NT2/D1 (cell line): ENCODE results near the gene LENG1.

Source experiments
- YY1 ChIP-seq: IDR thresholded peaks from 2 replicates; pipeline ENCODE4 v1.6.1; 2011; ENCODE audit not compliant: insufficient read length, insufficient read depth
- ZNF274 ChIP-seq: IDR thresholded peaks from 2 replicates; pipeline ENCODE4 v1.6.1; 2011; ENCODE audit warnings: mild to moderate bottlenecking, low read depth, low read length

DNA sequence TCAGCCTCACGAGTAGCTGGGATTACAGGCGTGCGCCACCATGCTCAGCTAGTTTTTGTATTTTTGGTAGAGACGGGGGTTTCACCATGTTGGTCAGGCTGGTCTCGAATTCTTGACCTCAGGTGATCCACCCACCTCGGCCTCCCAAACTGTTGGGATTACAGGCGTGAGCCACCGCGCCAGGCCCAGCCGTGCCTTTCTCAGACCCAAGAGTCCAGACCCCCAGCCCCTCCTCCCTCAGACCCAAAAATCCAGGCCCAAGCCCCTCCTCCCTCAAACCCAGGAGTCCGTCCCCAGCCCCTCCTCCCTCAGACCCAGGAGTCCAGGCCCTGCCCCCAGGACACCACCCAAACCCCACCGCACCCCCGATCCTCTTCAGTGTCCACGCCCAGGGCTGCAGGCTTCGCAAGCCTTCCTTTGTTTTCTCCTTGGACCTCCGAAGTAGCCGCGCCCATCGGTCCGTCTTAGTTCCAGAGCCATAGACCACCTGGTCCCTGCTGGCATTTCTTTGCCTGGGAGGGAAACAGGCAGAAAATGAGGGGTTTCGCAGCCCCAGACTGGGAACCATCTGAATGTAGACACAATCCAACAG lies 9.7 kb upstream of the LENG1 start:
- no peak for TF ChIP-seq YY1
- no peak for TF ChIP-seq ZNF274
